GM18508 (cell line): ENCODE measurements around the gene TLR9.

ENCODE experiments used
- ATAC-seq: cut with Tn5 transposase; IDR thresholded peaks from one replicate; pipeline ENCODE4 v1.9.1; 2021; ENCODE audit warnings: moderate number of reproducible peaks; ENCODE audit not compliant: insufficient read depth, unreplicated experiment

Gene TLR9

DNA sequence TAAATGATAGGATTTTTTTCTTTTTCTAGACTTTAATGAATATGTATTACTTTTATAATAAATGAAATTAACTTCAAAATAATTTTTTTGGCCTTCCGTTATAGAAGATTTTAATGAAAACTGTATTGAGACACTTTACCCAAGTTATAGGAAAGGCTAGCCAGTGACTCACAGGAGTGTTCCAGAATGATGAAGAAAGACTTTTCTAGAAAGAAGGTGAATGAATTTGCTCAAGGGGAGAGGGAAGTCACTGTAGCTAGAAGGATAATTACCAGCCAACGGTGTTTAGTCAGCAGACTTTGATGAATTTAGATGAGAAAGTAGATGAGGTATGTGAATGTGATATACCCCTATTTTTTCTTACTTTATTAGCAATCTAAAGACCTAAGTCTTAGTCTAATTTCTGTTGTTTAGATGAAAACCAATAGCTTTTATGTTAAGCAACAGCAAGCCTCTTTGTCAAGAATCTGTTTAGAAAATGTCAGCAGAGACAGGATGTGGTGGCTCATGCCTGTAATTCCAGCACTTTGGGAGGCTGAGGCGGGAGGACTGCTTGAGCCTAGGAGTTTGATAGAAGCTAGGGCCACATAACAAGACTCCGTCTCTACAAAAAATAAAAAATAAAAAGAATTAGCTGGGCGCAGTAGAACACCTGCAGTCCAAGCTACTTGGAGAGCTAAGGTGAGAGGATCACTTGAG lies 24.3 kb downstream of the TLR9 start:
- no peak for ATAC-seq

DNA sequence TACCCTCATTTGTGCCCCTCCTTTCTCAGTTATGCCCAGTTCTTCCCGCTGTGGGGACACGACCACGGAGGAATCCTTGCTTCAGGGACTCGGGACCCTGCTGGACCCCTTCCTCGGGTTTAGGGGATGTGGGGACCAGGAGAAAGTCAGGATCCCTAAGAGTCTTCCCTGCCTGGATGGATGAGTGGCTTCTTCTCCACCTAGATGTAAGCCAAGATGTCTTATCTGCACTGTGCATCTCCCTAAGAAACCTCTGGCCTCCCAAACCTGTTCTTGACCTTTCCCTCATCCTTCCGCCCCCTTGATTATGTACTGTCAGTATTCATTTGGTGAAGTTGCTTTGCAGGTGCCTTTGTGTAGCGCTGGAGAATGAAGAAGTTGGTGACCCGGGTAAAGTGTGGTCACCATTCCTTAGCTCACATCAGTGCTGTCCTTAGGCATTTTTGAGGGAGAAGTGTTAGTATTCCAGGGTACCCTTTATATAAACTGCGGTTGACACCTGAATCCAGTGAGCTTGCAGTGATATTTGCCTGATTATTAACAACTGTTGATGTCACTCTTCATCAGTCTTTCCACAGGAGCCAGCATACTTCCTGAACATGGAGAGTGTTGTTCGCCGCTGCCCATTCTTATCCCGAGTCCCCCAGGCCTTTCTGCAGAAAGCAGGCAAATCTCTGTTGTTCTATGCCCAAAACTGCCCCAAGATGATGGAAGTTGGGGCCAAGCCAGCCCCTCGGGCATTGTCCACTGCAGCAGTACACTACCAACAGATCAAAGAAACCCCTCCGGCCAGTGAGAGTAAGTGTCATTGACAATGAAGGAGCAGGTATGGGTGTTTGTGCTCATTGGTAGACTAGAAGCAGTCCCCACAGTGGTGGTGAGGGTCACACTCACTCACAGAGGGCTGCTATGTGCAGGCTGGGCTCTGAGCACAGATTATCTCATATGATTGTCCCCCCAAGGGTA lies 26.5 kb downstream of the TLR9 start:
- no peak for ATAC-seq

- ATAC-seq: peak; percentile 58
Measured at GRCh38 chr3:52197842-52198625, 27.4 kb downstream of the TLR9 start, which contains the start of gene ALAS1. Gene ALAS1, plus strand, starts transcription at chr3:52198160. Its CDS starts 1,082 bp downstream, at chr3:52199242.

- no peak for ATAC-seq
Measured at GRCh38 chr3:52197499-52197841, 28.0 kb downstream of the TLR9 start.

GRCh38 chr3:52196977-52197376 lies 28.5 kb downstream of the TLR9 start:
- no peak for ATAC-seq

- no peak for ATAC-seq
Measured at GRCh38 chr3:52195823-52196331, 29.6 kb downstream of the TLR9 start.

GRCh38 chr3:52195291-52195597 lies 30.2 kb downstream of the TLR9 start:
- no peak for ATAC-seq

GRCh38 chr3:52194485-52195290 lies 30.8 kb downstream of the TLR9 start:
- no peak for ATAC-seq

DNA sequence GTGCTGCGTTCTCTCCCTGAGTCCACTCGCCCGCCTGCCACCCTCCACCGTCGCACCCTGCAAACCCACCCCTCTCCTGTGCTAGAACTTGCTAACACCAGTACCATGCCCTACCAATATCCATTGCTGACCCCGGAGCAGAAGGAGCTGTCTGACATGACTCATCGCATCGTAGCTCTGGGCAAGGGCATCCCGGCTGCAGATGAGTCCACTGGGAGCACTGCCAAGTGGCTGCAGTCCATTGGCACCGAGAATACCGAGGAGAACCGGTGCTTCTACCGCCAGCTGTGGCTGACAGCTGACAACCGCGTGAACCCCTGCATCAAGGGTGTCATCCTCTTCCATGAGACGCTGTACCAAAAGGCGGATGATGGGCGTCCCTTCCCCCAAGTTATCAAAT lies 32.4 kb downstream of the TLR9 start:
- ATAC-seq: no peak

GRCh38 chr3:52191663-52192062 lies 33.8 kb downstream of the TLR9 start:
- ATAC-seq: no peak

GRCh38 chr3:52190294-52191074 lies 35.0 kb downstream of the TLR9 start:
- ATAC-seq: no peak

GRCh38 chr3:52188556-52188955 lies 36.9 kb downstream of the TLR9 start:
- no peak for ATAC-seq

DNA sequence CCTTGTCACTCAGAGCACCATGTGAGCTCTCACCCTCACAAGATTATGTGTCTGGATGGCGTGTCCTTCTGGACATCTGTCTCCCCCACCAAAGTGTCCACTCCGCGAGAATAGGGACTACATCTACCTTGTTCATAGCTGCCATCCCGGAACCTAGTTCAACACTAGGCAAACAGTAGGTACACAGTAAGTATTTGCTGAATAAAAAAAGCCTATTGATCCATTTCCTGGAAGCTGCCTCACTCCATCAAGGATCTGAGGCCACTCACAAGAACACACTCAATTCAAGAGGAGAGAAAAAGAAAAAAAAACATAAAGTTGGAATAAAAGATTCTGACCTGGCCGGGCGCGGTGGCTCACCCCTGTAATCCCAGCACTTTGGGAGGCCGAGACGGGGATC lies 38.7 kb downstream of the TLR9 start:
- no peak for ATAC-seq

DNA sequence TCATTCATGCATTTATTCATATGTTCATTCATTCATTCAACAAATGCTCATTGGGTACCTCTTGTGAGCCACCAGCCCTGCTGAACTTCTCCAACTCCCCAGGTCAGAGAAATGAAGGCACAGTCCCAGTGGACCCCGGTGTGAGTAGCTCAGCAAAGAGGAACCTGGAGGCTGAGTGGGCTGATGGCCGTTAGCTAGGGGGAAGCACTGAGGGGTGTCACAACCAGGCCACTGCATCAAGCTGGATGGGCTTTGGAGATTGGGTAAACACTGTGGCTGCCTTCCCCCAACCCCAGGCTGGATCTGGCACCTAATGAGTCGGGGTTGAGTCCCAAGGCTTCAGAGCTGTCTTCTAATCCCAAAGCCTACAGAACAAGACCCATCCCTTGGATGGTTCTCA lies 39.6 kb downstream of the TLR9 start:
- ATAC-seq: no peak

DNA sequence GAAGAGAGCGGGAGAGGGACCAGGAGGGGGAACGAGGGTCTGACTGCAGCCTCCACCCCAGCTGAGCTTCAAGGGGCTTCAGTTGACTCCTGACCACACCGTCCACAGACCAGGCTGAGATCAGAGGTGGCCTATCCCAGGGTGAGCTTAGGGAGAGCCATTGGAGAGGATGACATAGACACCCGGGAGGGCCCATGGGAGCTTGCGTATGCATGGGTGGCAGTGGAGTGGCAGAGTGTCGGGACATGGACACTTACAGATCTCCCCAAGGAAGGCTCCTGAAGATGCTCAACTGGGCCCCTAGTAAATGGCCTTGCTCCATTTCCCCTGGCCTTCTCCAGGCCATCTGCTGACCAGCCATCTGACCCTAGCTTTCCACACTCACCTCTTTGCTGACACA lies 40.1 kb downstream of the TLR9 start:
- ATAC-seq: no peak

GRCh38 chr3:52184690-52185089 lies 40.8 kb downstream of the TLR9 start:
- no peak for ATAC-seq

DNA sequence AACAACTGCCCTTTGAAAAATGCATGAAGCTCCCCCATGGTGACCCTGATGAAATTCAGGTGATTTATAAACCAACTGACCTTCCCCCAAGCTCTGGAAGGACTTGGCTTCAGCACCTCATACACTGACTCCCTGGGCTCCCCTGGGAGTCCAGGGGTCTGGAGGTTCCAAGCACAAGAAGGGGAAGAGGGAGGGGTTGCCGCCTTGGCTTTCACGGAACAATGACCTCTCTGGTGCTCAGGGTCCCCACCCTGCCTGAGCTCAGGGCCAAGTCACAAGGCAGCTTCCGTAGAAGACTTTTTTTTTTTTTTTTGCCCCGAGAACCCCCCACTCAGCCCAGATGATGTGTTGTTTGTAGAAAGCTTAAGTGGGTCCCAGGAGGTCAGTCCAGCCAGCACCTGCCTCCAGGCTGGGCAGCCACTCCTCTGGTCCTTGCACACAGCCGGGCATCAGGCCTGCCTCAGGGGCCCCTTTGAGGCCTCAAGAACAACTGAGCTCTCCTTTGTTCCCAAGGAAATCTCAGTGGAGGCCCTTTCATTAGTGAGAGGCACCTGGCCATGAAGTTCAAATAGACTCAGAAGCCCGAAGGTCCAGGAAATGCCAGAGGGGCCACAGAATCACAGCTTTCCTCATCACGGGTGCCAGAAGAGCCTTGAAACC lies 41.5 kb downstream of the TLR9 start:
- ATAC-seq: no peak

DNA sequence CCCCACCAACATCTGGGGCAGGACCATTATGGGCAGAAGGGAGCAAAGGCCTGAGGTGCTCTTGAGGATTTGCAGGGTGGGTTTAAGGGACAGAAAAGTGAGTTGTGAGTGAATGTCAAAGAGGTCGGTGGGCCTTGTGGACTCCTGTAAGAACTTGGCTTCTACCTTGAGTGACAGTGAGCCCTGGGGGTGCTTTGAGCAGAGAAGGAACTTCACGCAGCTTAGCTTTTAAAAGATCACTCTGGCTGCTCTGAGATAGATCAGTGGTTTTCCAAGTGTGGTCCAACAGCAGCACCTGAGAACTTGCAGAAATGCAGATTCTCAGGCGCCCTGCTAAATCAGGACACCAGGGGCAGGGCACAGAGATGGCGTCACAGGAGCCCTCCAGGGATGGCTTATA lies 42.8 kb downstream of the TLR9 start:
- ATAC-seq: no peak

GRCh38 chr3:52182196-52182595 lies 43.2 kb downstream of the TLR9 start:
- no peak for ATAC-seq
